ENCODE results near the gene JADE3. TPM values are rescaled to one million over a fixed set of nuclear protein-coding genes. Genes with fewer than 3 reads are reported as not detected.

The JADE3 gene
- total and polyA plus RNA-seq, 3 experiments from 2014 or later: 1.6 TPM; not detected in 1

DNA sequence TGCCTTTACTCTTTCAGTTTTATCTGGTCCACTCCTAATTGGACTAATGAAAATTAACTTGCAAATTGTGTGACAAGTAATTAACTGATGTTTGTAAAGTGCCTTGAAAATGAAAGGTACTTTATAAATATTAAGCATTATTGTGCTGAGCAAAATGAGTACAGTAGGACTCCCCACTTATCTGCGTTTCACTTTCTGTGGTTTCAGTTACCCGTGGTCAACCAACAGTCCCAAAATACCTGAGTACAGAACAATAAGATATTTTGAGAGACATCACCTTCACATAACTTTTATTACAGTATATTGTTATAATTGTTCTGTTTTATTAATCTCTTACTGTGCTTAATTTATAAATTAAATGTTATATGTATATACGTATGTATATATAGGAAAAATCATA is 27.4 kb upstream of the JADE3 start:
- ChIA-PET POLR2A (no interaction called here), CTCF (no interaction called here)

DNA sequence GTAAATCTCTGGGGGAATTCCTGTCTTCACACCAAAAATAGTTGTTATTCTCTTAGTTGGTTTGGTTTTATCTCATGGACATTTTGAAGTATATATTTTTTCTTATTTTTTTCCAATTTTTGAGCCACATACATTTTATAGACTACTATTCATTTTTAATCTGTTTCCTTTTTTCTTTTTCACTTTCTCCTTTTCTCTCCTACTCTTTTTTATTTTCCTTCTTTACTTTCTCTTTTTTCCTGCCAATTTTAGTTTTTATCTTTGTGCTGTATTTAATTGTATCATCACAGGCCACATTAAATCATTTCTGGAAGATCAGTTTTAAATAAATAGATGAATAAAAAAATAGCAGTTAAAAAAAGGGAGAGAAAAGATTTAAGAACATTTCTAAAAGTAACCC is 14.0 kb upstream of the JADE3 start:
- no peaks in the 10 kb centered on the region for H3K9me3 Mint-ChIP-seq
- no peak for DNase-seq
- H3K27ac Mint-ChIP-seq: no peak overlapping the region
- Histone ChIP-seq H3K27me3 (ENCODE audit: insufficient read depth, low read length, poor library complexity, severe bottlenecking) (no peaks in the 10 kb centered on the region), H3K4me3 (ENCODE audit: low read length) (no peak overlapping the region), H3K27ac (ENCODE audit: low read depth, low read length) (no peak overlapping the region), H3K4me1 (ENCODE audit: insufficient read depth, low read length) (no peaks in the 10 kb centered on the region), H3K9me3 (ENCODE audit: low read length) (no peaks in the 10 kb centered on the region), H3K36me3 (ENCODE audit: insufficient read depth, low read length) (no peaks in the 10 kb centered on the region)
- CTCF ChIA-PET: no interaction called here
- POLR2A ChIA-PET: no interaction called here
- H3K4me3 Mint-ChIP-seq: no peak overlapping the region
- no peaks in the 10 kb centered on the region for H3K36me3 Mint-ChIP-seq
- H3K4me1 Mint-ChIP-seq: no peaks in the 10 kb centered on the region
- H3K27me3 Mint-ChIP-seq: peaks cover 10 to 15% of the 10 kb centered on the region in 2 donors

More for the DNA sequence above, 27.4 kb upstream of the JADE3 start:
- H3K4me1 Mint-ChIP-seq: no peaks in the 10 kb centered on the region
- H3K4me3 ChIP-seq (ENCODE audit: low read length): no peak overlapping the region
- H3K36me3 Mint-ChIP-seq: peaks cover 0 to 13% (median 2%) of the 10 kb centered on the region in 3 donors
- H3K4me3 Mint-ChIP-seq: no peak overlapping the region
- H3K27ac ChIP-seq (ENCODE audit: low read depth, low read length): no peak overlapping the region
- no peaks in the 10 kb centered on the region for H3K9me3 Mint-ChIP-seq
- no peaks in the 10 kb centered on the region for H3K9me3 ChIP-seq (ENCODE audit: low read length)
- no peak for DNase-seq
- H3K27ac Mint-ChIP-seq: no peak overlapping the region
- H3K27me3 Mint-ChIP-seq: peaks cover 0 to 3% of the 10 kb centered on the region in 2 donors
- no peaks in the 10 kb centered on the region for H3K27me3 ChIP-seq (ENCODE audit: insufficient read depth, low read length, poor library complexity, severe bottlenecking)
- no peaks in the 10 kb centered on the region for H3K4me1 ChIP-seq (ENCODE audit: insufficient read depth, low read length)
- H3K36me3 ChIP-seq (ENCODE audit: insufficient read depth, low read length): no peaks in the 10 kb centered on the region

DNA sequence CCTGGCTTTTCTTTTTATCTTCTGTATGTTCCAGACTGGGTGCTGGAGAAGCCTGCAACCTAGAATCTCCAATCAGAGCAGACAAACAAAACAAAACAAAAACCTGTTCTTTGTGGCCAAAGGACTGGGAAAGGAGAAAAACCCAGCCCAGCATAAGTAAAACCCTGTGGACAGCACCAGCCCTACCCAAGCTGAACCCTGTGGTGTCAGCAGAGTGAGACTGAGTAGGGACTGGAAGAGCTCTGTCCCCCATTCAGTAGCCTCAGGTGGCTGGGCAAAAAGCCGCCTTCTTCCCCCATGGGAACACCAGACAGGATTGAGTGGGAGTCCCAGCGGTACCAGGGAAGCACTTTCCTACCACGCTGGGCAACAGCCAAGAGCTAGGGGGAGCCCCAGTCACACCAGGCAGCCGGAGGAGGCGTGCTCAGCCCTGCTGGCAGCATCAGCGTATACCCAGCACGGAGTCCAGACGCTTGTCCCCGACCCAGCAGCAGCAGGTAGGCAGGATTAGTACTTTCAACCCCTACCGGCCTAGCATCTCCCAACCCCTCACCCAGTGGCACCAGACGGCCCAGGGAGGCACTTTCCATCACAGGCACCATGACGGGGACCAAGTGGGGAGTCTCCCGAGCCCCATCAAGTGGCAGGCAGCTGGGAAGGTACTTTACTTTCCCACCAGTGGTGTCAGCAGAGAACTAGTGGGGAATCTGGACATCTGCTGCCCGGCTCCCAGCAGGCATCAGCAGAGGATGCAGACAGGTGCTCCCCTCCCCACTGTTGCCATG is 8.6 kb upstream of the JADE3 start:
- Mint-ChIP-seq H3K4me3 (peak overlapping the region in 5 of 7 donors; percentile 7 to 61 (median 53)), H3K27ac (no peak overlapping the region), H3K4me1 (no peaks in the 10 kb centered on the region), H3K27me3 (peaks cover 10 to 18% of the 10 kb centered on the region in 2 donors), H3K36me3 (no peaks in the 10 kb centered on the region), H3K9me3 (no peaks in the 10 kb centered on the region)
- Histone ChIP-seq H3K27ac (ENCODE audit: low read depth, low read length) (no peak overlapping the region), H3K4me3 (ENCODE audit: low read length) (peak overlapping the region; percentile 26), H3K36me3 (ENCODE audit: insufficient read depth, low read length) (no peaks in the 10 kb centered on the region), H3K27me3 (ENCODE audit: insufficient read depth, low read length, poor library complexity, severe bottlenecking) (no peaks in the 10 kb centered on the region), H3K4me1 (ENCODE audit: insufficient read depth, low read length) (no peaks in the 10 kb centered on the region), H3K9me3 (ENCODE audit: low read length) (no peaks in the 10 kb centered on the region)
- CTCF ChIA-PET: interaction anchor here (1.0 to 1.5 kb wide), 3 partner anchors 9 to 145 kb away, joined by 4 read pairs; partner anchors contain the start of gene SLC9A7
- DNase-seq: peak; percentile 16 to 62 (median 24)
- POLR2A ChIA-PET: interaction anchor here (0.8 kb wide), 1 partner anchor 9 kb away, joined by 3 read pairs; no protein-coding TSS in a partner anchor

DNA sequence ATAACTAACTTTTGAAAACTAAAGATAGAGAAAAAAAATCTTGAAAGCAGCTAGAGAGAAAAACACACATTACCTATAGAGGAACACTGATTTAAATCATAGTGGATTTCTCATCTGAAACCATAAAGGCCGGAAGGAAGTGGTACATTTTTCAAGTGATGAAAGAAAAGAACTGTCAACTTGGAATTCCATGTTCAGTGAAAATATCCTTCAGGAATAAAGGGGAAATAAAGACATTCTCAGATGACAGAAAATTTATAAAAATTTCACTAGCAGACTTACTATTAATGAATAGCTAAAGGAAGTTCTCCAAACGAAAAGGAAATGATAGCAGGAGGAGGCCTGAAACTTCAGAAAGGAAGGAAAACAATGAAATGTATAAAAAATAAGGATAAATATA is 7.6 kb upstream of the JADE3 start:
- Mint-ChIP-seq H3K4me1 (no peaks in the 10 kb centered on the region), H3K9me3 (no peaks in the 10 kb centered on the region), H3K27me3 (peaks cover 10 to 13% of the 10 kb centered on the region in 2 donors), H3K4me3 (no peak overlapping the region), H3K36me3 (no peaks in the 10 kb centered on the region), H3K27ac (no peak overlapping the region)
- Histone ChIP-seq H3K4me3 (ENCODE audit: low read length) (no peak overlapping the region), H3K9me3 (ENCODE audit: low read length) (no peaks in the 10 kb centered on the region), H3K36me3 (ENCODE audit: insufficient read depth, low read length) (no peaks in the 10 kb centered on the region), H3K27ac (ENCODE audit: low read depth, low read length) (no peak overlapping the region), H3K4me1 (ENCODE audit: insufficient read depth, low read length) (no peaks in the 10 kb centered on the region), H3K27me3 (ENCODE audit: insufficient read depth, low read length, poor library complexity, severe bottlenecking) (no peaks in the 10 kb centered on the region)
- ChIA-PET CTCF (interaction anchor here (1.0 to 1.2 kb wide), 2 partner anchors 8 to 189 kb away, joined by 3 to 4 read pairs; no protein-coding TSS in a partner anchor), POLR2A (no interaction called here)
- no peak for DNase-seq

DNA sequence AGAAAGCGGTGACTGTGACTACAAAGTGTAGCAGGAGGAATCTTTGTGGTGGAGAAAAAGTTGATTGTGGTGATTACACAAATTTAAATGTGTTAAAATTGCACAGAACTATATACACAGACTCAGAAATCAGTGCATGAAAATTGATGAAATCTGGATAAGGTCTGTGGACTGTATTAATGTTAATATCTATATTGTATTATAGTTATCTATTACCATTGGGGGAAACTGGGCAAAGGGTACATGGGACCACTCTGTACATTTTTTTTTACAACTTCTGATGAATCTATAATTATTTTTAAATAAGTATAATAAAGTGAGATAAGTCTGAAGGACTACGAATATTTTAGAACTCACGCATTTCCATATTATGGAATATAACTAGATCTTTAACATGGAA is 1.8 kb upstream of the JADE3 start:
- Histone ChIP-seq H3K27me3 (ENCODE audit: insufficient read depth, low read length, poor library complexity, severe bottlenecking) (peaks cover 13% of the 10 kb centered on the region), H3K9me3 (ENCODE audit: low read length) (no peaks in the 10 kb centered on the region), H3K4me1 (ENCODE audit: insufficient read depth, low read length) (peaks cover 8% of the 10 kb centered on the region), H3K36me3 (ENCODE audit: insufficient read depth, low read length) (no peaks in the 10 kb centered on the region), H3K4me3 (ENCODE audit: low read length) (no peak overlapping the region), H3K27ac (ENCODE audit: low read depth, low read length) (no peak overlapping the region)
- no peaks in the 10 kb centered on the region for H3K36me3 Mint-ChIP-seq
- H3K4me3 Mint-ChIP-seq: peak overlapping the region in 1 of 7 donors; percentile 77
- DNase-seq: no peak
- H3K9me3 Mint-ChIP-seq: peaks cover 0 to 1% (median 0%) of the 10 kb centered on the region in 5 donors
- POLR2A ChIA-PET: no interaction called here
- no peak overlapping the region for H3K27ac Mint-ChIP-seq
- H3K4me1 Mint-ChIP-seq: peaks cover 8 to 18% (median 8%) of the 10 kb centered on the region in 3 donors
- CTCF ChIA-PET: no interaction called here
- H3K27me3 Mint-ChIP-seq: peaks cover 16 to 21% of the 10 kb centered on the region in 2 donors

DNA sequence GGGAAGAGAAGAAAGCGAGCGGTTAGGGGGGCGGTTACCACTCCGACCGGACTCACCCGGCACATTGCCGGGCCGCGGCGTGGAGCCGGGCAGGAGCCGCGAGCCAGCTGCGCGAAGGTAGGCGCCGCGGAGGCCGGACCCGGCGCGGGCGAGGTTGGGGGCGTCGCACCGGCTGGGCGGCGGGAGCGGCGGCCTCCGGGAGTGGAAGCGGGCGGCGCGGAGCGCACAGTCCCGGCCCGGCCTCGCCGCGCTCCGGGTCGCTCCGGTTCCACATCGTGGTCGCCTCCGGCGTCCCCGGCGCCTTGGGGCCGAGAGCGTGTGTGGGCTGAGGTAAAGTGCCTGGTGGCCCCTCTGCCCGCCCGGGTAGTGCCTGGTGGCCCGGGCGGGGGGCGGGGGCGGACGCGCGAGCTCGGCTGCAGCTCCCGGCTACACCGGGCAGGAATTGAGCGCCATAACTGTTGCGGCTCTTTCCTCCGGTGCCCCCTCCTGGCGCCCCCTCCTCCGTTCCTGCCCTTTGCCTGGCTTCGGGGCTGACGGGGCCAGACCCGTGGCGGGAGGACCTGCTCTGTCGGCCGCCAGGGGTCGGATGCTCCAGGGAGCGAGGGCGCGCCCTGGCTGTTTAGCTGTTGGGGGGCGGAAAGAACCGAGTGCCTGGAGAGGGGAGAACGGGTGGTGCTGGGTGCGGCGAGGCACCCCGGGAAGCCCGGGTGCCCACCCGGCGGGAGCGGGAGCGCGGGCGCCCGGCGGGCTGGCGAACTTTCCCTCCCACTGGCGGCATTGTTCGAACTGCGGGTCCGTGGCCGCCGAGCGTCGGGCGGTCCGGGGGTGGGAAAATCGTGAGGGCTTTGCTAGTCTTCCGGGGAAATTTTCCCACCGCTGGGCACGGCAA is 626 bp downstream of the JADE3 start:
- Mint-ChIP-seq H3K4me3 (peak overlapping the region; percentile 60 to 89 (median 78)), H3K27me3 (peaks cover 31 to 44% of the 10 kb centered on the region in 2 donors)
- CTCF ChIA-PET: interaction anchor here (1.2 kb wide), 1 partner anchor 9 kb away, joined by 4 read pairs; no protein-coding TSS in a partner anchor

DNA sequence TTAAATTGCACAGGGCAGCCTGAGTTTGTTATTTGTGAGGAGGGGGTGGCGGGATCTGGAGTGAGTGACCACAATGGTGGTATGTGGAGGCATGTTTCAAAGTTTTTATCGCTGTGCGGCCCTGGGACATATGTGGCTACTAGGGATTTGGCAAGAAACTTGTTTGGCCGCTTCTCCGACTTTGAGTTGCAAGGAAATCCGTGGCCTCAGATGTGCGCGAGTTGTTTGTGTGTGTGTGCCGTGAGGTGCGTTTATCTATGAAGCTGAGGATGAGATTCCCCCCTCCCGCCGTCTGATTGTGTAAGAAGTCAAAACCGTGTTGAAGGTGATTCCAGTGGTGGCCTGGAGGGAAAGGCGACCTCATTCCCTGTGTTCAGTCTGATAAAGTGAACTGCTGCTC is 1.4 kb downstream of the JADE3 start:
- Mint-ChIP-seq H3K4me1 (peaks cover 8 to 18% (median 8%) of the 10 kb centered on the region in 3 donors), H3K27me3 (peaks cover 31 to 47% of the 10 kb centered on the region in 2 donors), H3K4me3 (peak overlapping the region; percentile 60 to 89 (median 78)), H3K27ac (peak overlapping the region in 3 of 8 donors; percentile 23 to 40 (median 29)), H3K9me3 (peaks cover 0 to 1% (median 0%) of the 10 kb centered on the region in 5 donors), H3K36me3 (no peaks in the 10 kb centered on the region)
- peak overlapping the region; percentile 20 for H3K27ac ChIP-seq (ENCODE audit: low read depth, low read length)
- ChIA-PET CTCF (interaction anchor here (1.2 kb wide), 1 partner anchor 10 kb away, joined by 4 read pairs; no protein-coding TSS in a partner anchor), POLR2A (no interaction called here)
- H3K4me3 ChIP-seq (ENCODE audit: low read length): peak overlapping the region; percentile 40
- peaks cover 8% of the 10 kb centered on the region for H3K4me1 ChIP-seq (ENCODE audit: insufficient read depth, low read length)
- DNase-seq: no peak
- H3K27me3 ChIP-seq (ENCODE audit: insufficient read depth, low read length, poor library complexity, severe bottlenecking): peaks cover 13% of the 10 kb centered on the region
- no peaks in the 10 kb centered on the region for H3K36me3 ChIP-seq (ENCODE audit: insufficient read depth, low read length)
- H3K9me3 ChIP-seq (ENCODE audit: low read length): no peaks in the 10 kb centered on the region

More for the DNA sequence above, 626 bp downstream of the JADE3 start:
- Histone ChIP-seq H3K4me3 (ENCODE audit: low read length) (peak overlapping the region; percentile 40), H3K27ac (ENCODE audit: low read depth, low read length) (peak overlapping the region; percentile 20), H3K27me3 (ENCODE audit: insufficient read depth, low read length, poor library complexity, severe bottlenecking) (peaks cover 13% of the 10 kb centered on the region), H3K36me3 (ENCODE audit: insufficient read depth, low read length) (no peaks in the 10 kb centered on the region), H3K9me3 (ENCODE audit: low read length) (no peaks in the 10 kb centered on the region), H3K4me1 (ENCODE audit: insufficient read depth, low read length) (peaks cover 8% of the 10 kb centered on the region)
- peaks cover 0 to 1% (median 0%) of the 10 kb centered on the region in 5 donors for H3K9me3 Mint-ChIP-seq
- POLR2A ChIA-PET: interaction anchor here (0.5 to 1.0 kb wide), 2 partner anchors 9 to 643 kb away, joined by 3 read pairs; no protein-coding TSS in a partner anchor
- H3K4me1 Mint-ChIP-seq: peaks cover 8 to 18% (median 8%) of the 10 kb centered on the region in 3 donors
- no peak overlapping the region for H3K27ac Mint-ChIP-seq
- DNase-seq: peak in 4 of 5 donors; percentile 1 to 49 (median 5)
- H3K36me3 Mint-ChIP-seq: no peaks in the 10 kb centered on the region
